Neural progenitor cell (in vitro differentiated cells): ENCODE results near the gene CHST6. TPM values are rescaled to one million over a fixed set of nuclear protein-coding genes. Genes with fewer than 3 reads are reported as not detected.

Experiments
- DNase-seq: peaks from one replicate; pipeline ENCODE4 v3.0.0-alpha.2; 2016; ENCODE audit warnings: low spot score
- H2AFZ ChIP-seq: fragments of 200-600 bp; sonication (generic); replicated peaks from 2 replicates; pipeline ENCODE4 v1.6.1; 2016; ENCODE audit warnings: antibody characterized with exemption
- H3F3A ChIP-seq: fragments of 200-600 bp; sonication (generic); 2 replicates; pipeline ENCODE4 v1.6.1; 2016; ENCODE audit warnings: antibody characterized with exemption, low read depth
- H3K27ac ChIP-seq: fragments of 200-600 bp; sonication (generic); 2 replicates; pipeline ENCODE4 v1.5.1; 2016; ENCODE audit warnings: mild to moderate bottlenecking
- H3K27me3 ChIP-seq: fragments of 200-600 bp; sonication (generic); 2 replicates; pipeline ENCODE4 v1.6.1; 2016; ENCODE audit warnings: mild to moderate bottlenecking, moderate library complexity
- H3K36me3 ChIP-seq: fragments of 200-600 bp; sonication (generic); 2 replicates; pipeline ENCODE4 v1.5.1; 2016
- H3K4me1 ChIP-seq: fragments of 200-600 bp; sonication (generic); 2 replicates; pipeline ENCODE4 v1.6.1; 2016; ENCODE audit warnings: mixed run types
- H3K4me2 ChIP-seq: fragments of 200-600 bp; sonication (generic); 2 replicates; pipeline ENCODE4 v1.6.1; 2016
- H3K4me3 ChIP-seq: fragments of 200-600 bp; sonication (generic); 2 replicates; pipeline ENCODE4 v1.5.1; 2016
- H3K79me2 ChIP-seq: fragments of 200-600 bp; sonication (generic); 2 replicates; pipeline ENCODE4 v1.6.1; 2016; ENCODE audit warnings: low read depth
- H3K9ac ChIP-seq: fragments of 200-600 bp; sonication (generic); 2 replicates; pipeline ENCODE4 v1.6.1; 2016
- H3K9me3 ChIP-seq: fragments of 200-600 bp; sonication (generic); 2 replicates; pipeline ENCODE4 v1.5.1; 2016; ENCODE audit warnings: low read depth
- H4K20me1 ChIP-seq: fragments of 200-600 bp; sonication (generic); 2 replicates; pipeline ENCODE4 v1.6.1; 2016; ENCODE audit warnings: low read depth
- H3K27ac Mint-ChIP-seq: 3 replicates; pipeline ENCODE4 v1.8.0; 2021; ENCODE audit warnings: mixed read lengths
- H3K27me3 Mint-ChIP-seq: 2 replicates; pipeline ENCODE4 v1.8.0; 2022; ENCODE audit warnings: low read depth, mild to moderate bottlenecking, inconsistent platforms, moderate library complexity, mixed read lengths; ENCODE audit not compliant: insufficient read depth
- H3K36me3 Mint-ChIP-seq: 3 replicates; pipeline ENCODE4 v1.8.0; 2021; ENCODE audit warnings: mixed read lengths
- H3K4me1 Mint-ChIP-seq: 3 replicates; pipeline ENCODE4 v1.8.0; 2021; ENCODE audit warnings: mixed read lengths
- H3K4me3 Mint-ChIP-seq: 3 replicates; pipeline ENCODE4 v1.8.0; 2021; ENCODE audit warnings: mild to moderate bottlenecking, moderate library complexity, mixed read lengths
- H3K9me3 Mint-ChIP-seq: 3 replicates; pipeline ENCODE4 v1.8.0; 2020; ENCODE audit warnings: mixed read lengths
- CTCF ChIP-seq: fragments of 200-600 bp; sonication (generic); IDR thresholded peaks from 2 replicates; pipeline ENCODE4 v1.5.1; 2017; ENCODE audit warnings: antibody characterized with exemption, mild to moderate bottlenecking
- EZH2 ChIP-seq: fragments of 200-600 bp; sonication (generic); IDR thresholded peaks from 2 replicates; pipeline ENCODE4 v1.6.1; 2017; ENCODE audit warnings: antibody characterized with exemption, mild to moderate bottlenecking, moderate library complexity
- EZH2phosphoT487 ChIP-seq: fragments of 200-600 bp; sonication (generic); IDR thresholded peaks from 2 replicates; pipeline ENCODE4 v1.6.1; 2017; ENCODE audit warnings: antibody characterized with exemption
- total RNA-seq: library from RNA; depleted of rRNA; stranded (reverse); fragments of >200 nt; gene quantifications from 2 replicates; pipeline ENCODE4 v1.2.3, GENCODE V29; 2015; ENCODE audit warnings: low replicate concordance

The CHST6 gene
- total RNA-seq, 1 donor from 2014 or later = 6.2 TPM

- no peak overlapping the region for H3K4me2 ChIP-seq
- DNase-seq = no peak
- H3K79me2 ChIP-seq = no peaks in the 10 kb centered on the region
- no peak overlapping the region for H3K27ac ChIP-seq
- no peaks in the 10 kb centered on the region for H3K4me1 Mint-ChIP-seq
- H3K9me3 ChIP-seq = no peaks in the 10 kb centered on the region
- TF ChIP-seq CTCF (no peak), EZH2phosphoT487 (no peak), EZH2 (no peak)
- H3K27me3 Mint-ChIP-seq = peaks cover 2% of the 10 kb centered on the region
- no peaks in the 10 kb centered on the region for H3K27me3 ChIP-seq
- no peaks in the 10 kb centered on the region for H3F3A ChIP-seq
- no peak overlapping the region for H3K27ac Mint-ChIP-seq
- H4K20me1 ChIP-seq = no peaks in the 10 kb centered on the region
- no peaks in the 10 kb centered on the region for H3K36me3 ChIP-seq
- no peaks in the 10 kb centered on the region for H3K9me3 Mint-ChIP-seq
- no peaks in the 10 kb centered on the region for H3K4me1 ChIP-seq
- H3K4me3 Mint-ChIP-seq = no peak overlapping the region
- no peak overlapping the region for H3K4me3 ChIP-seq
- H3K9ac ChIP-seq = no peak overlapping the region
- no peak overlapping the region for H2AFZ ChIP-seq
- peaks cover 8% of the 10 kb centered on the region for H3K36me3 Mint-ChIP-seq
Observed at GRCh38 chr16:75529959-75530358, 34.7 kb upstream of the CHST6 start.

GRCh38 chr16:75529056-75529905 lies 34.0 kb upstream of the CHST6 start:
- Mint-ChIP-seq H3K9me3 (no peaks in the 10 kb centered on the region), H3K4me3 (no peak overlapping the region), H3K27ac (no peak overlapping the region), H3K27me3 (peaks cover 2% of the 10 kb centered on the region), H3K4me1 (no peaks in the 10 kb centered on the region), H3K36me3 (peaks cover 8% of the 10 kb centered on the region)
- Histone ChIP-seq H3K4me3 (no peak overlapping the region), H3K79me2 (no peaks in the 10 kb centered on the region), H2AFZ (no peak overlapping the region), H3F3A (no peaks in the 10 kb centered on the region), H3K4me2 (no peak overlapping the region), H3K9ac (no peak overlapping the region), H4K20me1 (no peaks in the 10 kb centered on the region), H3K4me1 (no peaks in the 10 kb centered on the region), H3K27ac (no peak overlapping the region), H3K9me3 (no peaks in the 10 kb centered on the region), H3K27me3 (no peaks in the 10 kb centered on the region), H3K36me3 (no peaks in the 10 kb centered on the region)
- no peak for DNase-seq
- TF ChIP-seq EZH2 (no peak), EZH2phosphoT487 (no peak), CTCF (no peak)

- DNase-seq = no peak
- no peak overlapping the region for H3K4me3 ChIP-seq
- Mint-ChIP-seq H3K36me3 (peaks cover 8% of the 10 kb centered on the region), H3K4me1 (no peaks in the 10 kb centered on the region), H3K27me3 (peaks cover 2% of the 10 kb centered on the region), H3K27ac (no peak overlapping the region), H3K9me3 (no peaks in the 10 kb centered on the region), H3K4me3 (no peak overlapping the region)
- H3K4me2 ChIP-seq = no peak overlapping the region
- no peaks in the 10 kb centered on the region for H3K27me3 ChIP-seq
- H3K4me1 ChIP-seq = no peaks in the 10 kb centered on the region
- TF ChIP-seq EZH2 (no peak), EZH2phosphoT487 (no peak), CTCF (no peak)
- H3K9ac ChIP-seq = no peak overlapping the region
- H3K36me3 ChIP-seq = no peaks in the 10 kb centered on the region
- H4K20me1 ChIP-seq = no peaks in the 10 kb centered on the region
- H3K9me3 ChIP-seq = no peaks in the 10 kb centered on the region
- H3K27ac ChIP-seq = no peak overlapping the region
- H2AFZ ChIP-seq = no peak overlapping the region
- no peaks in the 10 kb centered on the region for H3F3A ChIP-seq
- no peaks in the 10 kb centered on the region for H3K79me2 ChIP-seq
Observed at GRCh38 chr16:75527825-75528299, 32.6 kb upstream of the CHST6 start.
